Endothelial cell (in vitro differentiated cells): ENCODE results near the gene PDIA2. TPM values are rescaled to one million over a fixed set of nuclear protein-coding genes. Genes with fewer than 3 reads are reported as not detected.
"Not testable (repeated sequence)": the region's sequence is repeated elsewhere in the genome, so short reads cannot be mapped to it uniquely, and the experiment has no call there.

Source experiments
- DNase-seq: peaks from one replicate; pipeline ENCODE4 v3.0.0; 2021; ENCODE audit warnings: low spot score
- H3K27ac Mint-ChIP-seq: one replicate; pipeline ENCODE4 v1.8.0; 2021; ENCODE audit warnings: mixed read lengths, inconsistent platforms; ENCODE audit not compliant: unreplicated experiment
- H3K27me3 Mint-ChIP-seq: one replicate; pipeline ENCODE4 v1.8.0; 2021; ENCODE audit warnings: mild to moderate bottlenecking, moderate library complexity, mixed read lengths, inconsistent platforms; ENCODE audit not compliant: unreplicated experiment
- H3K36me3 Mint-ChIP-seq: one replicate; pipeline ENCODE4 v1.8.0; 2021; ENCODE audit warnings: mild to moderate bottlenecking, low read depth, mixed read lengths, inconsistent platforms; ENCODE audit not compliant: unreplicated experiment
- H3K4me1 Mint-ChIP-seq: one replicate; pipeline ENCODE4 v1.8.0; 2021; ENCODE audit warnings: mild to moderate bottlenecking, mixed read lengths, inconsistent platforms; ENCODE audit not compliant: unreplicated experiment
- H3K4me3 Mint-ChIP-seq: one replicate; pipeline ENCODE4 v1.8.0; 2021; ENCODE audit warnings: mild to moderate bottlenecking, mixed read lengths, inconsistent platforms; ENCODE audit not compliant: unreplicated experiment
- H3K9me3 Mint-ChIP-seq: one replicate; pipeline ENCODE4 v1.8.0; 2021; ENCODE audit warnings: mixed read lengths, inconsistent platforms; ENCODE audit not compliant: unreplicated experiment
- total RNA-seq: library from RNA; stranded (reverse); fragmentation: NEBNext Ultra II Directional; extraction: Animal tissue kit (Norgen Biotek cat#: 25700); gene quantifications from one replicate; pipeline ENCODE4 v1.2.1, GENCODE V29; 2021; ENCODE audit not compliant: unreplicated experiment
- TF ChIP-seq, protein P1 (sequence below): fragments of 200-600 bp; sonication (generic); IDR thresholded peaks from one replicate; pipeline ENCODE4 v1.5.0; 2021; ENCODE audit warnings: antibody characterized with exemption; ENCODE audit not compliant: unreplicated experiment

Gene PDIA2
- total RNA-seq, 1 donor from 2014 or later: not detected

DNA sequence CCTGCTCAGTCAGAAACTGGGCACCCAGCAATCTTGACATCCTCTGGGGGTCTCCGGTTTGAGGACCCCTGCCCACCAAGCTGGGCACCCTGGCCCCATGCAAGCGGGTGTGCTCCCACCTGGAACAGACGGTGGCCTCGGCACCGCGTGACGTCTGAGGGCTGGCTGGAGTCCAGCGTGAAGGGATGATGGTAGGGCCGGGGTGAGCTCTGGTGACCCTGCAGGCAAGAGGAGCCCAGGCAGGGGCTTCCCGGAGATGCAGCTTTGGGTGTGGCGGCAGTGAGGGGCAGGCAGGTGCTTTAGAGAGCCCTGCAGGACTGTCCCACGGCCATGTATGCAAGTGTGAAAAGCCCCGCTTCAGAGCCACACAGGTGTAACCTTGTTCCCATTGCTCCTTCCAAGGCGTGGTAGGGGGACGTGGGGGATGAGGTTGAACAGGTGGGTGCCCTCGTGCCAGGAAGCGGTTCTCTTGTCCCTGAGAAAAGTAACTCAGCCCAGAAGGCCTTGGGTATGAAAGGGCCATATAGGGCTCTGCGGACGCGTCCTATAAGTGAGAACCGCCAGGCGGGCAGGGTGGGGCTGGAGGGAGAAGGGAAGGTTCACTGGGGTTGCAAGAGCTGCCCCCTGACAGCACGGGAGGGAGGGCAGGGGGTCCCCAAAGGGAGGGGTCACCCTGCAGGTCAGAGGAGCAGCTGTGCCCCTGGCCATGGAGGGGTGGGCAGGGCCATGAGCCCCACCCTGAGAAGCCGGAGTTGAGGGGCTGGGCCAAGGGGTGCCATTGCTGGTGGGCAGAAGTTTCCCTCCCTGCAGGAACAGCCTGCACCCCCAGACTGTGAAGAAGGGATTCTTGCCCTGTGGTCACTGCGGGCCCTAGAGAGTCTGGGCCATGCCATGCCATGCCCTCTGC, 16.5 kb upstream of the PDIA2 start:
- TF ChIP-seq, protein P1, sequence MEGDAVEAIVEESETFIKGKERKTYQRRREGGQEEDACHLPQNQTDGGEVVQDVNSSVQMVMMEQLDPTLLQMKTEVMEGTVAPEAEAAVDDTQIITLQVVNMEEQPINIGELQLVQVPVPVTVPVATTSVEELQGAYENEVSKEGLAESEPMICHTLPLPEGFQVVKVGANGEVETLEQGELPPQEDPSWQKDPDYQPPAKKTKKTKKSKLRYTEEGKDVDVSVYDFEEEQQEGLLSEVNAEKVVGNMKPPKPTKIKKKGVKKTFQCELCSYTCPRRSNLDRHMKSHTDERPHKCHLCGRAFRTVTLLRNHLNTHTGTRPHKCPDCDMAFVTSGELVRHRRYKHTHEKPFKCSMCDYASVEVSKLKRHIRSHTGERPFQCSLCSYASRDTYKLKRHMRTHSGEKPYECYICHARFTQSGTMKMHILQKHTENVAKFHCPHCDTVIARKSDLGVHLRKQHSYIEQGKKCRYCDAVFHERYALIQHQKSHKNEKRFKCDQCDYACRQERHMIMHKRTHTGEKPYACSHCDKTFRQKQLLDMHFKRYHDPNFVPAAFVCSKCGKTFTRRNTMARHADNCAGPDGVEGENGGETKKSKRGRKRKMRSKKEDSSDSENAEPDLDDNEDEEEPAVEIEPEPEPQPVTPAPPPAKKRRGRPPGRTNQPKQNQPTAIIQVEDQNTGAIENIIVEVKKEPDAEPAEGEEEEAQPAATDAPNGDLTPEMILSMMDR: no peak
- Mint-ChIP-seq H3K4me1 (no peaks in the 10 kb centered on the region), H3K36me3 (peaks cover 11% of the 10 kb centered on the region), H3K27ac (no peak overlapping the region), H3K9me3 (no peaks in the 10 kb centered on the region), H3K27me3 (peaks cover 6% of the 10 kb centered on the region), H3K4me3 (no peak overlapping the region)
- DNase-seq: no peak

GRCh38 chr16:267562-267961, 15.4 kb upstream of the PDIA2 start:
- not testable (repeated sequence) for H3K4me3 Mint-ChIP-seq, H3K4me1 Mint-ChIP-seq, H3K36me3 Mint-ChIP-seq, H3K27ac Mint-ChIP-seq, H3K9me3 Mint-ChIP-seq, DNase-seq
- H3K27me3 Mint-ChIP-seq: peaks cover 11% of the 10 kb centered on the region

DNA sequence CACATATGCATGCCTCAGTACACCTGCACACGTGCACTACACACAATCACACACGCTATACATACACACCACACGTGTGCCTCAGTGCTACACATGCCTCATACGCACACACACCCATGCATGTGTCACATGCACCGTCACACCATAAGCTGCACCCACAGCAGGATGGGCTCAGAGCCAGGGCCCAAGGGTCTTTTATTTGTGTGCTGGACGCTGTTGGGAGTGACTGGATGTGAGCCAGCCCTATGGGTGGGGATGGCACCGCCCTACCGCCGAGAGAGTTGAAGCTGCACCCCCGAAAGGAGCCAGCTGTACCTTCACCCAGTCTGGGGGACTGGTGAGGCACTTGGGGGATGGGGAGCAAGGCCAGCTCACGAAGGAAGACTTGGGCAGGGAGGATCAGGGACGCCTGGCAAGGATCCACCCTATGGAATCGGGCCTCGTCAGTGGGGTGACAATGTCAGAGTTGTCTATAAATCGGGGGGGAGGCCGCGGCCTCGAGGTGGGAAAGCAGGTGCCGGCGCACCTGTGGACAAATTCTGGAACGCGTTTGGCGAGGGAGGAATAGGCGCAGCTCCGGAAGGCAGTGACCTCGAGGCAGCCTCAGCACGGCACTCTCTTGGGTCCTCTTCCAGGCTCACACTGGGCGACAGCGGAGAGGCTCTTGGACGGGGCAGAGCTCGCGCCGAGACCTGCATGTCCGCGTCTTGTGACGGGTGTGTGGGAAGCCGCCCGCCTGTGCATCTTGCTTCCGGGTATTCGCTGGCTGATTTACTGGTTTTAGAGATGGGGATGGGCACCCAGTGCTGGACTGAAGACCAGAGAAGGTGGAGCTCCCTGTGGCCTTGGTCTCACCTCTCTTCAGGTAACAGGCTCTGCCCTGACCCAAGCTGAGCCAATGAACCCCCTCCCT, 14.6 kb upstream of the PDIA2 start:
- DNase-seq: no peak
- Mint-ChIP-seq H3K4me1 (no peaks in the 10 kb centered on the region), H3K36me3 (peaks cover 8% of the 10 kb centered on the region), H3K4me3 (no peak overlapping the region), H3K27ac (no peak overlapping the region), H3K27me3 (peaks cover 11% of the 10 kb centered on the region), H3K9me3 (no peaks in the 10 kb centered on the region)
- TF ChIP-seq, protein P1: no peak

DNA sequence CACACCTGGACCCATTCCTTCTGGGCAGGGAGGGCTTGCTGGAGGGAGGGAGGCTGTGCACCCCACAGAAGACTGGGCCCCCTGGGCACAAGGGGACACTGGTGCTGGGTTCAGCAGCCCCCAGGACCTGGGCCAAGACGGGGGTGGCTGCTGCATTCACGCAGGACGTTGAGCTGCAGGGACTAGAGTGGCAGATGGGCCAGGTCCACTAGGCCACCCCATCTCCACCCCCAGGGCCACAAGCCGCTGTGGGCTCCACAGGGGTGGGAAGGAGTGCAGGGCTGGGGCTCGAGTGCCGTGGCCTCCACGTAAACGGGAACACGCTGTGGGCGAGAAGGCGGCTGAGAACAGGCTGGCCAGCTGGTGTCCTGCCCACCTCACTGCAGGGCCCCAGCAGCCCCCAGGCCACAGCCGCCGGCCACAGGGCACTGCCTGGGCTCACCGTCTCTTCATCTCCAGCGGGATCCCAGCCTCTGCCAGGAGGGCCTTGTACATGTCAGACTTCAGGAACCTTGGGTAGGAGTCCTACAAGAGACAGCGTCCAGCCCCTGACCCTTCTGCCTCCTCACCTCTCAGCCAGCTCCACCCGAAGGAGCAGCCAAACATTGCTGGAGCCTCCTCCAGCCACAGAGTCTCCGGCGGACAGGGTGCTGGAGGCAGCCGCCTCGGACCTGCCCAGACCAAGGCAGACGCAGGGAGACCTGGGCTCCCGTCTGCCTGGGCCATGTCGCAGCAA, 13.7 kb upstream of the PDIA2 start:
- TF ChIP-seq, protein P1: no peak
- Mint-ChIP-seq H3K27ac (no peak overlapping the region), H3K9me3 (no peaks in the 10 kb centered on the region), H3K4me3 (no peak overlapping the region), H3K27me3 (peaks cover 11% of the 10 kb centered on the region), H3K36me3 (peaks cover 8% of the 10 kb centered on the region), H3K4me1 (no peaks in the 10 kb centered on the region)
- no peak for DNase-seq
